Mucosa of descending colon (tissue), 3 donors: Measurements from ENCODE around the gene HCRTR2. TPM values are rescaled to one million over a fixed set of nuclear protein-coding genes. Genes with fewer than 3 reads are reported as not detected.

ENCODE experiments used
- ATAC-seq: fragments of 200-7000 bp; cut with Tn5 transposase; one replicate; pipeline ENCODE4 v1.9.1; 2020; ENCODE audit warnings: mild to moderate bottlenecking, moderate library complexity
- DNase-seq, 3 donors: peaks; one replicate each; pipeline ENCODE4 v3.0.0-alpha.2; 2020
- H3K36me3 ChIP-seq: fragments of 200-600 bp; one replicate; pipeline ENCODE4 v1.8.0; 2021; ENCODE audit warnings: low read depth, mild to moderate bottlenecking
- H3K4me1 ChIP-seq: fragments of 200-600 bp; one replicate; pipeline ENCODE4 v1.8.0; 2021; ENCODE audit warnings: low read depth, mild to moderate bottlenecking
- H3K4me3 ChIP-seq: fragments of 200-600 bp; one replicate; pipeline ENCODE4 v1.8.0; 2021; ENCODE audit warnings: mild to moderate bottlenecking
- H3K9me3 ChIP-seq: fragments of 200-600 bp; one replicate; pipeline ENCODE4 v1.8.0; 2021; ENCODE audit warnings: mild to moderate bottlenecking
- CTCF ChIP-seq: fragments of 200-600 bp; IDR thresholded peaks from one replicate; pipeline ENCODE4 v1.8.0; 2022; ENCODE audit warnings: antibody characterized with exemption, mild to moderate bottlenecking
- intact Hi-C, 2 donors: fragments of 100-400 bp; cut with DNase I in 1 of 2; cut with micrococcal nuclease in 1 of 2; formaldehyde crosslinking; loops; one replicate each; pipeline versions ENCODE4 v1.11.0 to v1.11.1; 2022; cut with DNase I, micrococcal nuclease
- total RNA-seq, 3 donors: library from RNA; stranded (reverse); fragmentation: NEBNext Ultra II Directional in 2 of 3; extraction: Animal tissue kit (Norgen Biotek cat#: 25700) in 2 of 3; gene quantifications; one replicate each; pipeline versions ENCODE4 v1.2.1 to v1.2.4, GENCODE V29; 2021 to 2023
- donor health status: DM: no; HTN: no; CAD: no; lungs with moderate emphysema.
- donor health status: DM: no; HTN: no; CAD: no.
- donor health status: DM: no; HTN: yes; CAD: no.

The HCRTR2 gene
- total RNA-seq, 3 donors from 2014 or later = not detected

DNA sequence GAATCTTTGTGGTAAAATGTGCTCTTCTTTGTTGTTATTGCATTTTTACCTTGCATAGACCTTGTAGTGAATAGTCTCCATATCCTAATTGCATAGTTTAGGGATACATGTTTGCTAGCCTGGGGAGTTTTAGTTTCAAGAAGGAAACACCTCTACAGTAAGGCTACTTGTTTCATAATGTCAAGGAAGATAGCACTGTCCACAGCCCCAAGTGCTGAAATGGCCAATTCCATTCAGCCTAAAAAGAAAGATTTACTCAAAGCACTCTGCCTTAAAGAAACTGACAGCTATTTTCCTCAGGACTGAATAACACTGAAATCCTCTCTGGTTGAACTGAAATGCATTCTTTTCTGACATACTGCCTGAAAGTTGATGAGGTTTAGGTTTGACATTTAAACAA lies 2.6 kb downstream of the HCRTR2 start:
- H3K4me3 ChIP-seq = no peak overlapping the region
- H3K36me3 ChIP-seq = no peaks in the 10 kb centered on the region
- no peak for TF ChIP-seq CTCF
- H3K9me3 ChIP-seq = no peaks in the 10 kb centered on the region
- H3K4me1 ChIP-seq = no peaks in the 10 kb centered on the region
- intact Hi-C loops = no loop called here
- no peak for ATAC-seq
- no peak for DNase-seq

DNA sequence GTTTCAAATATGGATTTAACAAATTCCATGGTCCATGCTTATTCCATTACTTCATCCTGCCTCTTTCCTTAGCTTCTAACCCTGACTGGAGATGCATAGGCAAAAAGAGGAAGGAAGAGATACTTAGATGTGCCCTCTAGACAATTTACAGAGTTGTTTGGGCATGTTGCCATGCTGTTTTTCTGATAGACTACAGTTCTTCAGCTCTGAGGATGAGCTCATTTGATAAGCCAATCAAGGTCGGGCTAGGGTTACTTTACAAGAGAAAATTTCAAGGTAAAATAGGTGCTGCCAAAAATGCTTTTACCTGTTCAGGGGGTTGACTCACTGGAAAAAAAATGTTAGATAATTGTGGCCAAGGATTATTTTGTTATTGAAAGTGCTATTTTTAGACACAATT lies 5.9 kb downstream of the HCRTR2 start:
- no peak for ATAC-seq
- intact Hi-C loops = no loop called here

DNA sequence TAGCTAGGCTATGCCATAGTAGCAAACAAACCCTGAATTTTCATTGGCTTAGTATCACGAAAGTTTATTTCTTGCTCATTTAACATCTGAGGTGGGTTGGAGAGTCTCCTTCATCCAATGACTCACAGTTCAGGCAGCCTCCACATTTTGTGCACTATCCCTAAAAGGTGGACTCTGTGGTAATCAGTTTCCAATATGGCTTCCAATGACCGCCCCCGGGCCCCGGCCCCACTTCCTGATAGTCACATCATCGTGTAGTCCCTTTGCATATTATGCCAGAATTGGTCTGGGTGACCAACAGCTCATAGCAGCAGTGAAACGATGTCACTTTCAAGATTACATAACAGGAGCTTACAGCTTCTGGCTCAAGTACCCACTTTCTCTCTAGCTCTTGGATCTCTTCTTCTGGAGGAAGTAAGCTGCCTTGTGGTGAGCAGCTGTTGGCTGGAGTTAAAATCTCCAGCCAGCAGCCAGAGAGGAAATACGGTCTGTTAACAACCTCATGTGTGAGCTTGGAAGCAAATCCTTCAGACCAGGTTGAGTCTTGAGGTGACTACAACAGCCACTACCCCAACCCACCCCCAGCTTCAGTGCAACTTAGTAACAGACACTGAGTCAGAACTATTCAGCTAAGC lies 7.8 kb downstream of the HCRTR2 start:
- ATAC-seq = no peak
- Histone ChIP-seq H3K4me1 (no peaks in the 10 kb centered on the region), H3K9me3 (no peaks in the 10 kb centered on the region), H3K4me3 (no peak overlapping the region), H3K36me3 (no peaks in the 10 kb centered on the region)
- intact Hi-C loops = no loop called here
- DNase-seq = no peak
- no peak for TF ChIP-seq CTCF

More for the DNA sequence above, 5.9 kb downstream of the HCRTR2 start:
- Histone ChIP-seq H3K4me3 (no peak overlapping the region), H3K36me3 (no peaks in the 10 kb centered on the region), H3K4me1 (no peaks in the 10 kb centered on the region), H3K9me3 (no peaks in the 10 kb centered on the region)
- no peak for DNase-seq
- no peak for TF ChIP-seq CTCF

DNA sequence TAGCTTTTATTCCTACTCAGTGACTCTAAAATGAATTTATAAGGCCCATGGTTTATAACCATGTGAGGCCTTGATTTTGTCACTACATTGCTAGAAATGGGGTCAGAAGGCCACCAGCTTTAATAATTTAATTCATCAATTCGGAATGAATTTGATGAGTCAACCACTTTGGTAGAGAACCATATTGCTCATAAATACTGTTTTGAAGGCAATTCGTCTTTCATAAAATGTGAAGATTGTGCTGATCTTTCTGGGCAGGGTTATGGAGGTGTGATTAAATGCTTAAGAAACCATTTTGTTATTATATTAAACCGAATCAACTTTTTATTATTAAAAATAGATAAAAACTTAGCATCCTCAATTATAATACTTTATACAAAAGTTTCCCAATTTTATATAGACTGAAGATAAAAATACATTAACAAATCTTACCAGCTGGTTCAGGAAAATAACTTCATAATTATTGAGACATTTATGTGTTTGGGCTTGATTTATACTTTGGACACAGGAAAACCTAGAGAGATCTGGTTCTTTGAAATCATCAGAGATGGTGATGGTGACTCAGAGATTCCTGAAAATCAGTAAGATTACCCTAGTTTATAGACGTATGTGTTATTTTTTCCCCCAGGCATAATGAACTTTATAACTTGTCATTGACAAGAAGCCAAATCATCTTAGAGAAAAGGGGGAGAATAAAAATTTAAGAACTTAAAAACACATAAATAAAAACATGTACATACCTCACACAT lies 10.6 kb downstream of the HCRTR2 start:
- H3K4me3 ChIP-seq = no peak overlapping the region
- H3K4me1 ChIP-seq = no peaks in the 10 kb centered on the region
- DNase-seq (no peak), ATAC-seq (no peak)
- intact Hi-C loops = no loop called here
- TF ChIP-seq CTCF = no peak
- H3K9me3 ChIP-seq = no peaks in the 10 kb centered on the region
- H3K36me3 ChIP-seq = no peaks in the 10 kb centered on the region

DNA sequence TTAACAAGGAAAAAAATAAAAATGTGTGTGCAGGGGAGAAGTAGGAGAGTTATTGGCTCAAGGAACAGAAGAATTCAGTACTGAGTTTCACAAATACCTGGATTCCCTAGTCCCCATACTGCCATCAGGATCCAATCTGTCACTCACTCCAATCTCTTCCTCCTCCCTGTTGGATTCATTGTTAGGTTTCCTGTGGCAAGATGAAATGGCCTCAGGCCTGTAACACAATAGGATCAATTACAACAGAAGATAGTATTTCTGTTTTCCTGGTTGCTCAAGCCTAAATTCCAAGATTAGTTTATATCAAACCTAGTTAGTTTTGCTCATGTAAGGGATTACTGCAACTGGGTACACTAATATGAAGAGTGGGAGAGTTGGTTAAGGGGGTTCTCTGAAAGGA lies 24.4 kb downstream of the HCRTR2 start:
- no peak for TF ChIP-seq CTCF
- no peak overlapping the region for H3K4me3 ChIP-seq
- no peak for DNase-seq
- no peaks in the 10 kb centered on the region for H3K9me3 ChIP-seq
- no peaks in the 10 kb centered on the region for H3K36me3 ChIP-seq
- H3K4me1 ChIP-seq = no peaks in the 10 kb centered on the region
- intact Hi-C loops = no loop called here
- ATAC-seq = no peak
